ENCODE data around the gene COQ5.
"Not testable (repeated sequence)": the region's sequence is repeated elsewhere in the genome, so short reads cannot be mapped to it uniquely, and the experiment has no call there.

Gene COQ5

DNA sequence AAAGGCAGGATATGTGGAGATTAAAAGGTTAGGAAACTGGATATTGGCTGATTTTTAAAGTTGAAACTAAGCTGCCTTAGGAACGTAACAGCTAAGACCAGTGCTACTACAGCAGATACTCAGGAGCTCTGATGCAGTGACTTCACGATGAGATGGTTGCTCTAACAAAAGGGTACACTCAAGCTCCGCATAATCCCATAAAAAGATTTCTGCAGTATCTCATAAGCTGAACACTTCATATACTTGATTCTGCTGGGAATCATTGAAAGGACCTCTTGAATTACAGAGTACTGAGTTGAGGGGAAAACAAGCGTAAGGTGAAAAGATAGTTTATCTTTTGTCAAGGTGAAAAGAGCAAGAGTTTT, 8.9 kb upstream of the COQ5 start:
- no peak overlapping the region for H3K27ac Mint-ChIP-seq
- peaks cover 62% of the 10 kb centered on the region for H3K4me1 Mint-ChIP-seq (ENCODE audit: low read depth)
- H3K4me3 Mint-ChIP-seq = no peak overlapping the region
- intact Hi-C loops (cut with micrococcal nuclease) = no loop called here
- H3K36me3 Mint-ChIP-seq (ENCODE audit: low read depth) = peaks cover 70% of the 10 kb centered on the region
- no peaks in the 10 kb centered on the region for H3K27me3 Mint-ChIP-seq
- H3K9me3 Mint-ChIP-seq = no peaks in the 10 kb centered on the region

- Mint-ChIP-seq H3K36me3 (ENCODE audit: low read depth) (peaks cover 54% of the 10 kb centered on the region), H3K4me1 (ENCODE audit: low read depth) (peaks cover 54% of the 10 kb centered on the region), H3K27me3 (no peaks in the 10 kb centered on the region), H3K27ac (no peak overlapping the region), H3K4me3 (peak overlapping the region; percentile 61), H3K9me3 (no peaks in the 10 kb centered on the region)
- intact Hi-C loops (cut with micrococcal nuclease) = no loop called here
Measured at GRCh38 chr12:120536064-120536791, 7.3 kb upstream of the COQ5 start.

DNA sequence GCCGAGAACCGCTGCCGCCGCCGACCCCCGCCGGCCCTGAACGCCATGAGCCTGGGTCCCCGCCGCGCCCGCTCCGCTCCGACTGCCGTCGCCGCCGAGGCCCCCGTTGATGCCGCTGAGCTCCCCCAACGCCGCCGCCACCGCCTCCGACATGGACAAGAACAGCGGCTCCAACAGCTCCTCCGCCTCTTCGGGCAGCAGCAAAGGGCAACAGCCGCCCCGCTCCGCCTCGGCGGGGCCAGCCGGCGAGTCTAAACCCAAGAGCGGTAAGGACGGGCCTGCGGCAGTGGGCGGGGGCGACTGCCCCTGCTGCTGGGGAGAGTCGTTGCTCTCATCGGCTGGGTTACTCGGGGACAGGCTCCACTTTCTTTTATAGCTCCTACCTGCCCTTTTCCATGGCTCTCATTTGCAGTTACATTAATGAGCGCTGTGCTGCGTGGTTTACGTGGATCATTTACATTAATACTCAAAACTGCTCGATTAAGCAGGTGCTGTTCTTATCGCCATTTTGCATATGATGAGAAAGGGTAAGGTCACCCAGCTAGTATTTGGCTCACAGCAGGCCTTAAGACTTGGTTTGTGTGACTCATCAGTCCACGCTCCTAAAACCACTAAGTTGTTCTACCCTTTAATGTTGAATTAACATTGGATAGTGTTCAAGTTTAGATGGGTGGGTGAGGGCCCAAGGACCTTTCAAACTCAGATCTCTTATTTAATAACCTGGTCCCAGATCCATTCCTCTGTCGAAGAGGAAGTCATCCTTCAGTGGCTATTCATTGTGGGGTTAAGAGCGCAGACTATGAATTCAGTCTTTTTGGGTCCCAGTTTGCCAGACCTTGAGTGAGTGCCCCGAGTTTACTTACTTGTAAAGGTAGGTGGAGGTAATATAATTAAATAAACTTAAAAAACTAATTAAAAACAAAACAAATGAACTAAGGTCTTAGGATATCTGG, 6.0 kb upstream of the COQ5 start:
- no peaks in the 10 kb centered on the region for H3K9me3 Mint-ChIP-seq
- H3K4me3 Mint-ChIP-seq = peak overlapping the region; percentile 97
- H3K27me3 Mint-ChIP-seq = no peaks in the 10 kb centered on the region
- peaks cover 44% of the 10 kb centered on the region for H3K4me1 Mint-ChIP-seq (ENCODE audit: low read depth)
- intact Hi-C loops (cut with micrococcal nuclease) = loop anchor here (1.0 kb wide), 1 partner anchor 39 kb away; the partner anchor contains the start of gene DYNLL1
- peaks cover 43% of the 10 kb centered on the region for H3K36me3 Mint-ChIP-seq (ENCODE audit: low read depth)
- H3K27ac Mint-ChIP-seq = peak overlapping the region; percentile 96

DNA sequence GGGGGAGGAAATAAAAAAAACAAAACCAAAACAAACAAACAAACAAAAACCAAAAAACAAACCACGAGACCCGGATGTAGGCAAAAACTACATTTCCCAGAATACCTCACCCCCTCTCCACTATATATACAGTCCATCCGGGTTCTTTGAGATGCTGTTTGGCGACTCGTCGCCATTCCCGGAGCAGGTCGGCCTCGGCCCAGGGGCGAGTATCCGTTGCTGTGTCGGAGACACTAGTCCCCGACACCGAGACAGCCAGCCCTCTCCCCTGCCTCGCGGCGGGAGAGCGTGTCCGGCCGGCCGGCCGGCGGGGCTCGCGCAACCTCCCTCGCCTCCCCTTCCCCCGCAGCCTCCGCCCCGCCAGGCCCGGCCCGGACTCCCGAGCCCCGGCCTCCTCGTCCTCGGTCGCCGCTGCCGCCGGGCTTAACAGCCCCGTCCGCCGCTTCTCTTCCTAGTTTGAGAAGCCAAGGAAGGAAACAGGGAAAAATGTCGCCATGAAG, 5.3 kb upstream of the COQ5 start, which contains the start of gene RNF10:
TSS of gene RNF10 (plus strand) at position 154 of the 500 bp plus-strand sequence. CDS start 456 bp downstream, outside the sequence.
- Mint-ChIP-seq H3K27me3 (no peaks in the 10 kb centered on the region), H3K4me1 (ENCODE audit: low read depth) (peaks cover 38% of the 10 kb centered on the region), H3K9me3 (no peaks in the 10 kb centered on the region), H3K27ac (peak within 1 kb of the TSS; percentile 96), H3K36me3 (ENCODE audit: low read depth) (peaks cover 43% of the 10 kb centered on the region), H3K4me3 (peak within 1 kb of the TSS; percentile 97)
- intact Hi-C loops (cut with micrococcal nuclease) = loop anchor here (1.0 kb wide), 1 partner anchor 38 kb away; the partner anchor contains the start of gene DYNLL1

- Mint-ChIP-seq H3K27me3 (no peaks in the 10 kb centered on the region), H3K4me3 (no peak overlapping the region), H3K9me3 (no peaks in the 10 kb centered on the region), H3K27ac (no peak overlapping the region), H3K4me1 (ENCODE audit: low read depth) (peaks cover 29% of the 10 kb centered on the region), H3K36me3 (ENCODE audit: low read depth) (peaks cover 41% of the 10 kb centered on the region)
- intact Hi-C loops (cut with micrococcal nuclease) = no loop called here
Measured at GRCh38 chr12:120532701-120533238, 3.8 kb upstream of the COQ5 start.

- H3K27me3 Mint-ChIP-seq; intact Hi-C loops (cut with micrococcal nuclease); H3K9me3 Mint-ChIP-seq: not testable (repeated sequence)
- Mint-ChIP-seq H3K36me3 (ENCODE audit: low read depth) (peaks cover 19% of the 10 kb centered on the region), H3K4me1 (ENCODE audit: low read depth) (peaks cover 12% of the 10 kb centered on the region), H3K27ac (peak overlapping the region; percentile 96), H3K4me3 (peak overlapping the region; percentile 100)
Measured at GRCh38 chr12:120530418-120530761, 1.4 kb upstream of the COQ5 start.

DNA sequence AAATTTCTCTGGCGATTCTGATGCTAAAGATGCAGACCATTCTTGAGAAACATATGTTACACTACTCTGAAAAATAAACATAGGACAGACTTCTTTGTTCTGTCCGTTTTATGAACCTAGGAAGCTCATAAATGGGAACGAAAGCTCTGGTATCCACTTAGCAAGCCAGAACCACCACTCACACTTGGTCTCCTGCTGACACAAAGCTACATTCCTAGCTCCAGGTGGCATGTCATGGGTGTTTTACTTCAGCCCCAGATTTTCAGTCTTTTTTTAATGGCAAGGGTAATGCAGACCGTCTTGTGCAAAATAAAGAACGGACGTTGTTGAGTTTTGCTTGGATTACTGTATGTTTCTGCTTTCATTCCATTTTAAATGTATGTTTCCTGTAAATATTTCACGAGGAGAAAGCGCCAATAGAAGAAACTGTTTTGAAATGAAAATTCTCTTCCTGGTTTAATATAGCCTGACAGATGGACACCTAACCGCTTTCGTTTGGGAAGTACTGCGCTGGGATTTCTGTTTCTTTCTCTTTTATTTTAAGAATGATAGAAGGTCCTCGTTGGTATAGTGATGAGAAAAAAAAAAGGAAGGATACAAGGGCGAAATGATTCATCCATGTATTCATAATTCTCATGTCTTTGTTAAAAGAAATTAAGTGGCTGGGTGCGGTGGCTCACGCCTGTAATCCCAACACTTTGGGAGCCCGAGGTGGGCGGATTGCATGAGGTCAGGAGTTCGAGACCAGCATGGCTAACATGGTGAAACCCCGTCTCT, 871 bp upstream of the COQ5 start:
- Mint-ChIP-seq H3K27ac (peak overlapping the region; percentile 96), H3K9me3 (no peaks in the 10 kb centered on the region), H3K27me3 (no peaks in the 10 kb centered on the region), H3K4me3 (peak overlapping the region; percentile 100), H3K4me1 (ENCODE audit: low read depth) (peaks cover 12% of the 10 kb centered on the region), H3K36me3 (ENCODE audit: low read depth) (peaks cover 16% of the 10 kb centered on the region)
- intact Hi-C loops (cut with micrococcal nuclease) = loop anchor here (1.0 kb wide), 1 partner anchor 34 kb away; the partner anchor contains the start of gene DYNLL1

GRCh38 chr12:120522568-120522967, 6.4 kb downstream of the COQ5 start:
- Mint-ChIP-seq H3K27ac (no peak overlapping the region), H3K4me3 (no peak overlapping the region), H3K36me3 (ENCODE audit: low read depth) (peaks cover 58% of the 10 kb centered on the region), H3K4me1 (ENCODE audit: low read depth) (peaks cover 5% of the 10 kb centered on the region), H3K9me3 (no peaks in the 10 kb centered on the region), H3K27me3 (no peaks in the 10 kb centered on the region)
- intact Hi-C loops (cut with micrococcal nuclease) = no loop called here

- H3K4me3 Mint-ChIP-seq; H3K27ac Mint-ChIP-seq; H3K27me3 Mint-ChIP-seq; H3K9me3 Mint-ChIP-seq; intact Hi-C loops (cut with micrococcal nuclease); H3K4me1 Mint-ChIP-seq (ENCODE audit: low read depth): not testable (repeated sequence)
- peaks cover 81% of the 10 kb centered on the region for H3K36me3 Mint-ChIP-seq (ENCODE audit: low read depth)
Measured at GRCh38 chr12:120519324-120519723, 9.6 kb downstream of the COQ5 start.

- H3K36me3 Mint-ChIP-seq (ENCODE audit: low read depth) = peaks cover 67% of the 10 kb centered on the region
- no peak overlapping the region for H3K27ac Mint-ChIP-seq
- H3K27me3 Mint-ChIP-seq = no peaks in the 10 kb centered on the region
- no peaks in the 10 kb centered on the region for H3K4me1 Mint-ChIP-seq (ENCODE audit: low read depth)
- intact Hi-C loops (cut with micrococcal nuclease) = no loop called here
- H3K4me3 Mint-ChIP-seq = no peak overlapping the region
- no peaks in the 10 kb centered on the region for H3K9me3 Mint-ChIP-seq
Measured at GRCh38 chr12:120515496-120515895, 13.5 kb downstream of the COQ5 start.

GRCh38 chr12:120514002-120514401, 15.0 kb downstream of the COQ5 start:
- intact Hi-C loops (cut with micrococcal nuclease) = no loop called here
- Mint-ChIP-seq H3K27ac (no peak overlapping the region), H3K4me3 (no peak overlapping the region), H3K9me3 (no peaks in the 10 kb centered on the region), H3K27me3 (no peaks in the 10 kb centered on the region), H3K36me3 (ENCODE audit: low read depth) (peaks cover 71% of the 10 kb centered on the region), H3K4me1 (ENCODE audit: low read depth) (no peaks in the 10 kb centered on the region)

DNA sequence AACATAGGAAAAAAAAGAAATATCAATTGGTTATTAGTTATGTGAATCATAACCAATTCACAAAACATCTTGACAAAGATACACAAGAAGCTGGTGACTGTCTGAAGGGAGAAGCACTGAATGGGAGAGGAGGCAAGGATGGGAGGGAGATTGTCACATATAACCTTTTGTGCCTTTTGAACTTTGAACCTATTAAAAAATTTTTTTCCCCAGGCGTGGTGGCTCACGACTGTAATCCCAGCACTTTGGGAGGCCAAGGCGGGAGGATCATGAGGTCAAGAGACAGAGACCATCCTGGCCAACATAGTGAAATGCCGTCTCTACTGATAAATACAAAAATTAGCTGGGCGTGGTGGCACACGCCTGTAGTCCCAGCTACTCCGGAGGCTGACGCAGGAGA, 20.4 kb downstream of the COQ5 start:
- H3K36me3 Mint-ChIP-seq (ENCODE audit: low read depth) = peaks cover 58% of the 10 kb centered on the region

GRCh38 chr12:120504587-120504986, 24.4 kb downstream of the COQ5 start:
- H3K36me3 Mint-ChIP-seq (ENCODE audit: low read depth) = peaks cover 71% of the 10 kb centered on the region
- H3K27ac Mint-ChIP-seq = no peak overlapping the region
- no peaks in the 10 kb centered on the region for H3K4me1 Mint-ChIP-seq (ENCODE audit: low read depth)
- intact Hi-C loops (cut with micrococcal nuclease) = no loop called here
- no peak overlapping the region for H3K4me3 Mint-ChIP-seq
- no peaks in the 10 kb centered on the region for H3K9me3 Mint-ChIP-seq
- H3K27me3 Mint-ChIP-seq = no peaks in the 10 kb centered on the region

More for the DNA sequence above, 20.4 kb downstream of the COQ5 start:
- no peaks in the 10 kb centered on the region for H3K9me3 Mint-ChIP-seq
- no peak overlapping the region for H3K4me3 Mint-ChIP-seq
- no peak overlapping the region for H3K27ac Mint-ChIP-seq
- intact Hi-C loops (cut with micrococcal nuclease) = no loop called here
- H3K4me1 Mint-ChIP-seq (ENCODE audit: low read depth) = no peaks in the 10 kb centered on the region
- no peaks in the 10 kb centered on the region for H3K27me3 Mint-ChIP-seq
